ENCODE data around the gene QSOX2.

DNA sequence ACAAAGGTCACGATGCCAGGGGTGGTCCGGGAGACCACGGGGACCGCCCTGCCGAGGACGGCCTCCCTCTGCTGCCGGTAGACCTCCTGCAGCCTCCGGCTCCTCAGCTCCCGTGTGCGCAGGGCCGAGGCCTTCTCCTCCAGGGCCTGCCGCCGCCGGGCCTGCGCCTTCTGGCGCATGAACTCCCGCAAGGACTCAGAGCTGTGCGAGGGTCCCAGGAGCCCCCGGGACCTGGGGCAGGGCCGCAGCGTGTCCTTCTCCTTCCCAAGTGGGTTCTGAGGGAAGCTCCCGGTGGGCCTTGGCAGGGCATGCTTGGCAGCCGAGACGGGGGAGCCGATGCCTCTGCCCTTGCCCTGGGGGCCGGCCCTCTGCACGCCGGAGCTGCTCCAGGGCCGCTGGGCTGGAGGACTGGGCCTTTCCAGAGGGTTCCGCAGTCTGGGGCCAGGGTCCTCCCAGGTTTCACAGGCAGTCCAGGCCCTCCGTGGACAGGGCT lies 44.9 kb upstream of the QSOX2 start:
- TF ChIP-seq, protein P1, sequence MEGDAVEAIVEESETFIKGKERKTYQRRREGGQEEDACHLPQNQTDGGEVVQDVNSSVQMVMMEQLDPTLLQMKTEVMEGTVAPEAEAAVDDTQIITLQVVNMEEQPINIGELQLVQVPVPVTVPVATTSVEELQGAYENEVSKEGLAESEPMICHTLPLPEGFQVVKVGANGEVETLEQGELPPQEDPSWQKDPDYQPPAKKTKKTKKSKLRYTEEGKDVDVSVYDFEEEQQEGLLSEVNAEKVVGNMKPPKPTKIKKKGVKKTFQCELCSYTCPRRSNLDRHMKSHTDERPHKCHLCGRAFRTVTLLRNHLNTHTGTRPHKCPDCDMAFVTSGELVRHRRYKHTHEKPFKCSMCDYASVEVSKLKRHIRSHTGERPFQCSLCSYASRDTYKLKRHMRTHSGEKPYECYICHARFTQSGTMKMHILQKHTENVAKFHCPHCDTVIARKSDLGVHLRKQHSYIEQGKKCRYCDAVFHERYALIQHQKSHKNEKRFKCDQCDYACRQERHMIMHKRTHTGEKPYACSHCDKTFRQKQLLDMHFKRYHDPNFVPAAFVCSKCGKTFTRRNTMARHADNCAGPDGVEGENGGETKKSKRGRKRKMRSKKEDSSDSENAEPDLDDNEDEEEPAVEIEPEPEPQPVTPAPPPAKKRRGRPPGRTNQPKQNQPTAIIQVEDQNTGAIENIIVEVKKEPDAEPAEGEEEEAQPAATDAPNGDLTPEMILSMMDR (IDR thresholded peaks at IDR 0.05; ENCODE audit: low read length), result no peak
- no peak for TF ChIP-seq EZH2 (optimal IDR thresholded peaks at IDR 0.05; ENCODE audit: low read depth, low read length)
